HK-2 (cell line): Measurements from ENCODE around the gene MT1HL1.
"Not testable (repeated sequence)": the region's sequence is repeated elsewhere in the genome, so short reads cannot be mapped to it uniquely, and the experiment has no call there.

Experiments
- DNase-seq: peaks from one replicate; pipeline ENCODE4 v3.0.0-alpha.2; 2018; ENCODE audit not compliant: unreplicated experiment

The MT1HL1 gene

DNA sequence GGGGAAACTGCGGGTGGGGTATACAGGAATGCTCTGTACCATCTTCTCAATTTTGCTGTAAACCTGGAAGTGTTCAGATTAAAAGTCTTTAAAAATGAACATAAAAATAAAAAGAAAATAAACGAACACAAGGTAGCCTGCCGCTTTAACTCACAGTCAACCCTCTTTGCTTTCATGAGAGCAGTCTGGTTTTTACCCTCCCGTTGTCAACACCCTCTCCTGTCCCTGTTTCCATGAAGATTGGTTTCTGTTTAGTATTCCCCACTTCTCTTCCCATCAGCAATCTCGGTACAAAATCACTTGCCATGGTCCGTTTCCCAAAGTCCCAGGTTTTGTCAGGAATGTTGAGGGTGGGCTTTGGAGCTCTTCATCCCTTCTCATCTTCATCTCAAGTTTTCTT lies 28.8 kb downstream of the MT1HL1 start:
- no peak for DNase-seq

DNA sequence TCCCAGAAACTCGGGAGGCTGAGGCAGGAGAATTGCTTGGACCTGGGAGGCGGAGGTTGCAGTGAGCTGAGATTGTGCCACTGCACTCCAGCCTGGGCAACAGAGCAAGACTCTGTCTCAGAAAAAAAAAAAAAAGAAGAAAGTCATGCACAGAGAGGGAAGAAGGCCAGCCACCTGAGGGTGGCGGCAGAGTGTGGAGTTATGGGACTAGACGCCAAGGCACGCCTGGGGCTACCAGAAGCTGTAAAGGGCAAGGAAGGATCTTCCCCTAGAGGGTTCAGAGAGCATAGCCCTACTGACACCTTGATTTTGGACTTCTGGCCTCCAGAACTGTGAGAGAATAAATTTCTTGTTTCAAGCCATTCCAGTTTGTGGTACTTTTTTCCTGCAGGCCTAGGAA lies 30.2 kb downstream of the MT1HL1 start:
- DNase-seq: not testable (repeated sequence)

GRCh38 chr1:236966636-236967035 lies 37.6 kb downstream of the MT1HL1 start:
- DNase-seq: no peak

DNA sequence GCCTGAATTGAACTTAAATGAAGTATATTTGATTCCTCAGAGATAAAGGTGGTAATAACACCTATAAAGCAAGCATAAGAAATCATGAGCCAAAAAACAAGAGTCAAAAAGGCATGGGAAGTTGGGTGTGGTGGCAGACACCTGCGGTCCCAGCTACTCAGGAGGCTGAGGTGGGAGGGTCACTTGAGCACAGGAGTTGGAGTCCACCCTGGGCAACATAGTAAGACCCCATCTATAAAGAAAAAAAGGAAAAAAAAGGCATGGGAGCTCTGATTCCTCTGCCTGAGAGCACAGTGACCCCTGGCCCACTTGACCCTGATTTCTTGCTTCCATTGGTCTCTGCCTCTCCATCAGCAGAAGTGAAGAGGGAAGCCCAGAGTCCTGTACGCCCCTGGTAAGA lies 40.3 kb downstream of the MT1HL1 start:
- no peak for DNase-seq

- DNase-seq: no peak
These were observed 45.1 kb downstream of the MT1HL1 start for GRCh38 chr1:236959112-236959511.

GRCh38 chr1:236957235-236957634 lies 47.0 kb downstream of the MT1HL1 start:
- no peak for DNase-seq
